GM21381 (cell line): Measurements from ENCODE around the gene NBPF19.
"Not testable (repeated sequence)": the region's sequence is repeated elsewhere in the genome, so short reads cannot be mapped to it uniquely, and the experiment has no call there.

Experiments
- ATAC-seq: cut with Tn5 transposase; IDR thresholded peaks from one replicate; pipeline ENCODE4 v1.9.1; 2021; ENCODE audit warnings: mild to moderate bottlenecking, moderate library complexity; ENCODE audit not compliant: unreplicated experiment

NBPF19 gene, protein sequence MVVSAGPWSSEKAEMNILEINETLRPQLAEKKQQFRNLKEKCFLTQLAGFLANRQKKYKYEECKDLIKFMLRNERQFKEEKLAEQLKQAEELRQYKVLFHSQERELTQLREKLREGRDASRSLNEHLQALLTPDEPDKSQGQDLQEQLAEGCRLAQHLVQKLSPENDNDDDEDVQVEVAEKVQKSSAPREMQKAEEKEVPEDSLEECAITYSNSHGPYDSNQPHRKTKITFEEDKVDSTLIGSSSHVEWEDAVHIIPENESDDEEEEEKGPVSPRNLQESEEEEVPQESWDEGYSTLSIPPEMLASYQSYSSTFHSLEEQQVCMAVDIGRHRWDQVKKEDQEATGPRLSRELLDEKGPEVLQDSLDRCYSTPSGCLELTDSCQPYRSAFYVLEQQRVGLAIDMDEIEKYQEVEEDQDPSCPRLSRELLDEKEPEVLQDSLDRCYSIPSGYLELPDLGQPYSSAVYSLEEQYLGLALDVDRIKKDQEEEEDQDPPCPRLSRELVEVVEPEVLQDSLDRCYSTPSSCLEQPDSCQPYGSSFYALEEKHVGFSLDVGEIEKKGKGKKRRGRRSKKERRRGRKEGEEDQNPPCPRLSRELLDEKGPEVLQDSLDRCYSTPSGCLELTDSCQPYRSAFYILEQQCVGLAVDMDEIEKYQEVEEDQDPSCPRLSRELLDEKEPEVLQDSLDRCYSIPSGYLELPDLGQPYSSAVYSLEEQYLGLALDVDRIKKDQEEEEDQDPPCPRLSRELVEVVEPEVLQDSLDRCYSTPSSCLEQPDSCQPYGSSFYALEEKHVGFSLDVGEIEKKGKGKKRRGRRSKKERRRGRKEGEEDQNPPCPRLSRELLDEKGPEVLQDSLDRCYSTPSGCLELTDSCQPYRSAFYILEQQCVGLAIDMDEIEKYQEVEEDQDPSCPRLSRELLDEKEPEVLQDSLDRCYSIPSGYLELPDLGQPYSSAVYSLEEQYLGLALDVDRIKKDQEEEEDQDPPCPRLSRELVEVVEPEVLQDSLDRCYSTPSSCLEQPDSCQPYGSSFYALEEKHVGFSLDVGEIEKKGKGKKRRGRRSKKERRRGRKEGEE (N-terminal part only)

DNA sequence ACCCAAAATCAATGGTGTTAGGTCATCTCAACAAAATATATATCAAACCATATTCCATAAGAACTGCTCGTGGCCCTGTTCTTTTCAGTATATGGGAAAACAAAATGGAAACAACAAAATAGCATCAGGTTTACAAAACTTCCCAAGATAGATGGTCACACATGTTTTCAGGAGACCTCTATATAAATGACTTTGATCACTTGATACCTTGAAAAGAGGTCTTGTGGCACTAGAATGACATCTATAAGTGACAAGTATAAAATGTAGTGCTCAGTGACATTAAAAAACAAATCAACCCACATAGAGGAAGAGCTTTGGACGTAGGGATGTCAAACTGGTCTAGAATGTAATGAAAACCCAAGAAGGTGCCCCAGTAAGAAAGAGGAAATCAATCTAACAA, at the start of gene NBPF19:
Gene NBPF19, plus strand, starts transcription at position 301 of the 400 bp plus-strand sequence. CDS start 888 bp downstream, outside the sequence.
- ATAC-seq: not testable (repeated sequence)

DNA sequence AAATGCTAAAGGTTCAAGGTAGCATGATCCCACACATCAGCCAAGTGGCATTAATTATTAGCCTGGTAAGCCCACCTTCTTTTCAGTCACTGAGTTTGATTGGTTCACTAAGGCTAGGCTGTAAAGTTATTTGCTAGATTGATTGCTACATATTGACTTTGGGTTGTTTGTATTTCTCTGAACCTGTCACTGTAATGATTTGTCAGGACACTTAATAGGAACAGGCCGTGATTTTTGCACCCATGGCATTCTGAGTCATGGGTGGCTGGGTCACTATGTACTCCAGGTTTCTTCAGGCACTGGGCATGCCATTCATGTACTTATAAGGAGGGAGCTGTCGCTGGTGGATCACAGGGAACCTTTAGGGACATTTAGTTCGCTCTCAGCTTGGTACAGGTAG, 46.5 kb upstream of the NBPF19 start:
- not testable (repeated sequence) for ATAC-seq

DNA sequence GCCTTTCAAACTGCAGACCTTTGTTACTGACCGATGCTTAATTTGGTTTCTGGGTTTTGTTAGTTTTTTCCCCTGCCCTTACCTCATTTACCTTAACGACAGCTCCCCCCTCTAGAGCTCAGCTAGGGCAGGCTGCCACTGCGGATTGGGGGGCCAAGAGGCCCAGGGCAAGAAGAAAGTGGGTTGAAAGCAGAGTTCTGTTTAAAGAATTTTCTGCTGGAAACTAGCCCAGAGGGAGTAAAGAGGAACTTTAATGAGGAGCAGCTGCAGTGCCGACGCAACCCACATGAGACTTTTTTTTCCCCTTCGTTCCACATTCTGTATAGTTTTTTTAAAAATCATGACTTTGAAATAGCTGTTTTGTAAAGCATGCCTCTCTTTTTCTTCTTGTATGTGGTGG, 29.4 kb upstream of the NBPF19 start:
- not testable (repeated sequence) for ATAC-seq

DNA sequence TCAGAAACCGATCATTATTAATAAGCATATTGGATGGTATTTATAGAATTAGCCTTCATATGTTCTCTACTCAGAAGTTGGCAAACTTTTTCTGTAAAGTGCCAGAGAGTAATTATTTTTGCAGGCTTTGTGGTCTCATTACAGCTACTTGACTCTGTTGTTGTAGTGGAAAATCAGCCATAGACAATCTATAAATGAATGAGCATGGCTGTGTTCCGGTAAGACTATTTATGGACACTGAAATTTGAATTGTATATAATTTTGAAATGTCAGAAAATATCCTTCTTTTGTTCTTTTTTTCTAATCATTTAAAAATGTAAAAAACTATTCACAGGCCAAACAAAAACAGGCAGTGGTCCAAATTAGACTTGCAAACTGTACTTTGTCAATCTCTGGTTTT, 22.6 kb upstream of the NBPF19 start:
- not testable (repeated sequence) for ATAC-seq

DNA sequence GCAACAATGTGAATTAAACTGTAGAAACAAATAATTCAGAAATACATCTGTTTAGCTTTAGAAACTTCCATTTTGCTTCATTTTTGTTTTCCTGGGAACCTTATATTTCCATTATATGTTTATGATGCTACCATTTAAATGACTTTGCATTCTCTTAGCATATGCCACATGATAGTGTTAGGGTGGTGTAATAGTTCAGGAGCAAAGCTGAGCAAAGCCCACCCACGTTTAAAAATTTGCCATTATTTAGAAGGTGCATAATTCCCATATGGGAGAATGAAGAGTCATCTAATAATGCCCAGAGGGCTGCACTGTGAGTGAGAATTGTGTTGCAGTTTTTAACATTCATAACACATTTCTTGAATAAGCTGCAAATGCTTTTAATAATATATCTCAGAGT, 22.2 kb upstream of the NBPF19 start:
- not testable (repeated sequence) for ATAC-seq

DNA sequence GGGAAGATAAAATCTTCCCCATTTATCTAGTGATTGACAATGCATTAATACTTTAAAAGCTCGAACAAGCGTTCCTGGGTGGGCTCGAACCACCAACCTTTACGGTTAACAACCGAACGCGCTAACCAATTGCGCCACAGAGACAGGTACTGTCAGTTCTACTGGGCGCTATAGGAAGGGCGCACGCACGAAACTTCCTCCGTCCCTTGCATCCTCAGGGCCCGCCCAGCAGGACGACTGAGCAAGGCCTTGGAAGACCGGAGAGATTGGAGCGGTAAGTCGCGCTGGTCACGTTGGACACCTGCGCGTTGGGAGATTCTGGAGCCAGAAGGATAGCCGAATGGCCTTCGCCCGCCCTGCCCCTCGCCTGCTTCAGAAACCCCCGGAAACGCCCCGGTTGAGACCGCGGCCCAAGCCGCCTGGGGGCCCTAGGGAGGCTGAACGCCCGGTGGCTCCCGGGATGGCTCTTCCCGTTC, 83.5 kb downstream of the NBPF19 start:
- not testable (repeated sequence) for ATAC-seq

DNA sequence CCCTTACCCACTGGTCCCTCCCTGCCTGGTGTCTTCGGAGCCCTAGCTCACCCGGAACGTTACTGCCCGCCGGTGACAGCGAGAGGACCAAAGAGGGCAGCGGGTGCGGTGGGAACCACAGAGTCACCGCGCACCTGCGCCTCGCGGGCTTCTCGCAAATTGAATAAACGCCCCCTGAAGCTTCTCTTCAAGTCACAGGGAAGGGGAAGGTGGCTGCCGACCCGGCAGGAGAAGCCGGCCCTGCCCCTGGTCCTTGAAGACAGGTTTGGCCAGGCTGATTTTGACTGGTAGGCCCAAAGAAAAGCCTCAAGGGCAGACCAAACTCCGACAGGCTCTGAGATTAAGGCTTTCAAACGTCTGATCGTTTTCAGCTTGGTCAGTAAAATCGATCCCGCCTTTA, 87.0 kb downstream of the NBPF19 start:
- ATAC-seq: not testable (repeated sequence)

GRCh38 chr1:149565485-149565884, 90.6 kb downstream of the NBPF19 start:
- ATAC-seq: not testable (repeated sequence)

DNA sequence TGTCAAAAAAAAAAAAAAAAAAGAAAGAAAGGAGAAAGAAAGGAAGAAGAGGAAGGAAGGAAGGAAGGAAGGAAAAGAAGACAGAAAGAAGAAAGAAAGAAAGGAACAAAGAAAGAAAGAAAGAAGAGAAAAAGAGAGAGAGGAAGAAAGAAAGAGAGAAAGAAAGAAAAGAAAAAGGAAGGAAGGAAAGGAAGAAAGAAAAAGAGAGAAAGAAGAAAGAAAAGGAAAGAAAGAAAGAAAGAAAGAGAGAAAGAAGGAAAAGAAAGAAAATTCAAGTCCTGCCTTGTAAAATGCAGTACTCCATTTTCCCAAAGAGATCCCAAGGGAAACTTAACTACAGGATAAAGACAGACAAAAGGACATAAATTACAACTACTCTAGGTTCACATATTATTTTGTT, 97.9 kb downstream of the NBPF19 start:
- ATAC-seq: not testable (repeated sequence)

DNA sequence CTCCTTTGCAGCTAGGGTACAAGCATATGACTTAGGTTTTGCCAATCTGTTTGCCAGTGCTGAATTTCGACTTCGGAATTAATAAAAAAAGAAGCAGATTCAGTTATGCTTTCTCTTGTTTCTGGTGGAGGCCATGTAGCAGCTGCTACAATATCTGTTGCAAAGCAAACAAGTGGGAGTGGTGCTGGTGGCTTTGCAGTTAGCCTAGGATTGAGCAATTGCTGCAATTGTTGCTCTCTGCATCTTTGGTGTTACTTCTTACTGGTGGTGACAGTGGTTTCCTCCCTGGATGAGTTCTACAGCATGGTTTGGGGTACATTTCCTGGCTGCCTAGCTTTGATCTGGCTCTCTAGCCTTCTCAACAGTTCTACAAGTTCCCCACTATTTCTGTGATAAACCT, 110.7 kb downstream of the NBPF19 start:
- ATAC-seq: not testable (repeated sequence)
